Activated CD8-positive, alpha-beta T cell treated with anti-CD3 and anti-CD28 coated beads for 36 hours (primary cell): ENCODE measurements around the gene CYP4Z1. TPM values are rescaled to one million over a fixed set of nuclear protein-coding genes. Genes with fewer than 3 reads are reported as not detected.
"Not testable (repeated sequence)": the region's sequence is repeated elsewhere in the genome, so short reads cannot be mapped to it uniquely, and the experiment has no call there.

Experiments used
- ATAC-seq: fragments of 200-7000 bp; cut with Tn5 transposase; one replicate; pipeline ENCODE4 v1.10.0; 2021; ENCODE audit warnings: mild to moderate bottlenecking, moderate library complexity
- CTCF ChIA-PET: fragments of 350-600 bp; sonication (Branson Sonifier 250); formaldehyde crosslinking; loops from one replicate; lab custom pipeline; 2021; ENCODE audit warnings: antibody characterized with exemption; lab: Charles Lee
- POLR2A ChIA-PET: fragments of 350-600 bp; sonication (Branson Sonifier 250); formaldehyde crosslinking; loops from one replicate; lab custom pipeline; 2021; ENCODE audit warnings: antibody characterized with exemption; lab: Charles Lee
- DNase-seq: peaks from one replicate; pipeline ENCODE4 v3.0.0-alpha.2; 2020
- H3K27ac Mint-ChIP-seq: one replicate; pipeline ENCODE4 v1.8.0; 2021; ENCODE audit warnings: mild to moderate bottlenecking, mixed read lengths
- H3K27me3 Mint-ChIP-seq: one replicate; pipeline ENCODE4 v1.8.0; 2021; ENCODE audit warnings: mixed read lengths
- H3K36me3 Mint-ChIP-seq: one replicate; pipeline ENCODE4 v1.8.0; 2021; ENCODE audit warnings: low read depth, mixed read lengths
- H3K4me1 Mint-ChIP-seq: one replicate; pipeline ENCODE4 v1.8.0; 2021; ENCODE audit warnings: low read depth, mixed read lengths
- H3K4me3 Mint-ChIP-seq: one replicate; pipeline ENCODE4 v1.8.0; 2021; ENCODE audit warnings: mild to moderate bottlenecking, moderate library complexity, mixed read lengths
- H3K9me3 Mint-ChIP-seq: one replicate; pipeline ENCODE4 v1.8.0; 2021; ENCODE audit warnings: mixed read lengths
- intact Hi-C: fragments of 100-400 bp; cut with micrococcal nuclease; formaldehyde crosslinking; loops from one replicate; pipeline ENCODE4 v1.10.0; 2022
- total RNA-seq, 2 experiments: library from RNA; stranded (reverse); gene quantifications; one replicate each; pipeline ENCODE4 v1.2.3, GENCODE V29; 2021
- TF ChIP-seq, protein P1 (sequence below): fragments of 200-600 bp; IDR thresholded peaks from one replicate; pipeline ENCODE4 v1.8.0; 2022; ENCODE audit warnings: antibody characterized with exemption, mild to moderate bottlenecking

CYP4Z1 gene
- total RNA-seq, 2 experiments from 2014 or later: not detected

DNA sequence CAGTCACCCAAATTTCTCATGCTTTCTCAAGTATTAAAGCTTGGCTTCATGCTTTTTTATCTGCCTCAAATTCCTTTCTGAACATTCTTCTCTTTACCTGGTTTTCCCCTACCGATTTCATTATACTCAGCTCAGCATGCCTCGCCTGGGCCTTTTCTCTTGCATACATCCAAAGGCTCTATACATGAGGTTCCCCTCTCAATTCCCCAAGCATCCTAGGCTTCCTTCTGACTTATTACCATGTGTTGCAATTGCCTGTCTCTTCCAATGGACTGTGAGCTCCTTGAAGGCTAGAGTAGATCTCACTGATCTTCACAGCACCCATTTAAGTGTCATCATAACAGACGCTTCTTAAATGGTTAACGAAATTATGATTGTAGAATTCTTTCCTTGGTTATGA is 46.1 kb downstream of the CYP4Z1 start:
- peaks cover 9% of the 10 kb centered on the region for H3K27me3 Mint-ChIP-seq
- CTCF ChIA-PET: no interaction called here
- H3K36me3 Mint-ChIP-seq: no peaks in the 10 kb centered on the region
- no peak overlapping the region for H3K4me3 Mint-ChIP-seq
- DNase-seq (no peak), ATAC-seq (no peak)
- intact Hi-C loops: no loop called here
- POLR2A ChIA-PET: no interaction called here
- TF ChIP-seq, protein P1, sequence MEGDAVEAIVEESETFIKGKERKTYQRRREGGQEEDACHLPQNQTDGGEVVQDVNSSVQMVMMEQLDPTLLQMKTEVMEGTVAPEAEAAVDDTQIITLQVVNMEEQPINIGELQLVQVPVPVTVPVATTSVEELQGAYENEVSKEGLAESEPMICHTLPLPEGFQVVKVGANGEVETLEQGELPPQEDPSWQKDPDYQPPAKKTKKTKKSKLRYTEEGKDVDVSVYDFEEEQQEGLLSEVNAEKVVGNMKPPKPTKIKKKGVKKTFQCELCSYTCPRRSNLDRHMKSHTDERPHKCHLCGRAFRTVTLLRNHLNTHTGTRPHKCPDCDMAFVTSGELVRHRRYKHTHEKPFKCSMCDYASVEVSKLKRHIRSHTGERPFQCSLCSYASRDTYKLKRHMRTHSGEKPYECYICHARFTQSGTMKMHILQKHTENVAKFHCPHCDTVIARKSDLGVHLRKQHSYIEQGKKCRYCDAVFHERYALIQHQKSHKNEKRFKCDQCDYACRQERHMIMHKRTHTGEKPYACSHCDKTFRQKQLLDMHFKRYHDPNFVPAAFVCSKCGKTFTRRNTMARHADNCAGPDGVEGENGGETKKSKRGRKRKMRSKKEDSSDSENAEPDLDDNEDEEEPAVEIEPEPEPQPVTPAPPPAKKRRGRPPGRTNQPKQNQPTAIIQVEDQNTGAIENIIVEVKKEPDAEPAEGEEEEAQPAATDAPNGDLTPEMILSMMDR: no peak
- H3K4me1 Mint-ChIP-seq: no peaks in the 10 kb centered on the region
- no peak overlapping the region for H3K27ac Mint-ChIP-seq
- peaks cover 3% of the 10 kb centered on the region for H3K9me3 Mint-ChIP-seq

DNA sequence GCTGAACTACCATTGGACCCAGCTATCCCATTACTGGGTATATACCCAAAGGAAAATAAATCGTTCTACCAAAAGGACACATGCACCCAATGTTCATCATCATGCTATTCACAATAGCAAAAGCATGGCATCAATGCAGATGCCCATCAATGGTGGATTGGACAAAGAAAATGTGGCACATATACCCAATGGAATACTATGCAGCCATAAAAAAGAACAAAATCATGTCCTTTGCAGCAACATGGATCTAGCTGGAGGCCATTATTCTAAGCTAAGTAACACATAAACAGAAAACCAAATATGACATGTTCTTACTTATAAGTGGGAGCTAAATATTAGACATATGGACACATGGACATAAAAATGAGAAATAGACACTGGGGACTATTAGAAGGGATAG is 54.0 kb downstream of the CYP4Z1 start:
- DNase-seq, H3K4me3 Mint-ChIP-seq, H3K27ac Mint-ChIP-seq, POLR2A ChIA-PET, H3K9me3 Mint-ChIP-seq, intact Hi-C loops, H3K4me1 Mint-ChIP-seq, H3K36me3 Mint-ChIP-seq, ATAC-seq: not testable (repeated sequence)
- peaks cover 20% of the 10 kb centered on the region for H3K27me3 Mint-ChIP-seq
- CTCF ChIA-PET: interaction anchor here (0.6 kb wide), 1 partner anchor 342 kb away, joined by 3 read pairs; no protein-coding TSS in a partner anchor

DNA sequence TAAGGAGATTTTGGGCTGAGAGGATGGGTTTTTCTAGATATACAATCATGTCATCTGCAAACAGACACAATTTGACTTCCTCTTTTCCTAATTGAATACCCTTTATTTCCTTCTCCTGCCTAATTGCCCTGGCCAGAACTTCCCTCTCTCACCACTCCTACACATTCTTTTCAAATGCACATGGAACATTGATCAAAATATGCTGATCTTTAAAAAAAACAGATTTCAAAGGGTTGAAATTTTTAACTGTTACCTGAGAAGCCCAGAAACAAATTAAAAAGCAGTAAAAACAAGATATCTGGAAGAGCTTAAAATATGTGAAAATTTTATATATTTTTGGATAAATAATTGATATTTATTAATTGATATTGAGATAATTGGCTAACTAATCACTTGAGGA is 57.8 kb downstream of the CYP4Z1 start:
- H3K4me1 Mint-ChIP-seq, H3K9me3 Mint-ChIP-seq, DNase-seq, POLR2A ChIA-PET, intact Hi-C loops, H3K27ac Mint-ChIP-seq, ATAC-seq, H3K4me3 Mint-ChIP-seq, CTCF ChIA-PET, H3K36me3 Mint-ChIP-seq: not testable (repeated sequence)
- peaks cover 19% of the 10 kb centered on the region for H3K27me3 Mint-ChIP-seq

DNA sequence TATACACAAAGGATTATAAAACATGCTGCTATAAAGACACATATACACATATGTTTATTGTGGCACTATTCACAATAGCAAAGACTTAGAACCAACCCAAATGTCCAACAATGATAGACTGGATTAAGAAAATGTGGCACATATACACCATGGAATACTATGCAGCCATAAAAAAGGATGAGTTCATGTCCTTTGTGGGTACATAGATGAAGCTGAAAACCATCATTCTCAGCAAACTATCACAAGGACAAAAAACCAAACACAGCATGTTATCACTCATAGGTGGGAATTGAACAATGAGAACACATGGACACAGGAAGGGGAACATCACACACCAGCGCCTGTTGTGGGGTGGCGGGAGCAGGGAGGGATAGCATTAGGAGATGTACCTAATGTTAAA is 60.0 kb downstream of the CYP4Z1 start:
- H3K27ac Mint-ChIP-seq, H3K4me1 Mint-ChIP-seq, H3K4me3 Mint-ChIP-seq, ATAC-seq, POLR2A ChIA-PET, CTCF ChIA-PET, intact Hi-C loops, DNase-seq, H3K9me3 Mint-ChIP-seq, H3K36me3 Mint-ChIP-seq: not testable (repeated sequence)
- peaks cover 19% of the 10 kb centered on the region for H3K27me3 Mint-ChIP-seq

DNA sequence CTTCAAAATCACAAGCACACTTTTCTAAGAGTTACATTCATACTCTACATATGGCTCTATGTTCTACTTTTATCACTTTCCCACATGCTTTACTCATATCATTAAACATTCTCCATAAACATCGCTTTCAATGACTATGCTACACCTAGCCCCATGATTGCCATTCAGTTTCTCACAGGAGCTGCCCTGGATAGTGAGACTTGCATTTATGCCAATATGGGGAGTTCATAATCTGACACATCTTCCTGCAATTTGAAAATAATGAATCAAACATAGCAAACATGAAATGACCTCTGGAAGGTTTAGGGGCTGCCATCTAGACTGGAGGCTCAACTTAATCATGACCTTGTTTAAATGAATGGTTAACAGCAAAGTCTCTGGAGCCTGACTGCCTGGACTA is 61.2 kb downstream of the CYP4Z1 start:
- Mint-ChIP-seq H3K9me3 (peaks cover 2% of the 10 kb centered on the region), H3K27me3 (peaks cover 21% of the 10 kb centered on the region), H3K27ac (no peak overlapping the region), H3K4me1 (no peaks in the 10 kb centered on the region), H3K4me3 (no peak overlapping the region), H3K36me3 (no peaks in the 10 kb centered on the region)
- POLR2A ChIA-PET: no interaction called here
- no peak for ATAC-seq
- intact Hi-C loops: no loop called here
- DNase-seq: no peak
- CTCF ChIA-PET: no interaction called here
- TF ChIP-seq, protein P1: no peak

DNA sequence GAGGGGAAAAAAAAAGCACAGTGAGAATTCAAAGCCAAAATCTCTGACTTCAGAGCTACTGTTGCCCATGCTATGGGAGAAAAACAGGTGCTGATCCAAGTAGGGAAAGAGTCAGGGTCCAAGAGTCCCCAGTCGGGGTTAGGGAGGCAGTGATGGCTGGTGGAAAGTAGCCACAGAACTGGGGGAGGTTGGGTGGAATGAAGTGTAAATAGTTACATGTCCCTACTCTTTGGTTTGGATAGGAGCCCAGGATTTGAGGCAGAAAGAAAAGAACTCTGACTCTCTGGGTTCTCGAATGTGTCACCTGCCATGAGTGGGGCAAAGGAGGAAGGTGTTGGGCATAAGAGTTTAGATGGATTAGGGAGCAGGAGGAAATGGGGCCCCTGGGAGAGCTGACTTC is 61.8 kb downstream of the CYP4Z1 start:
- H3K4me1 Mint-ChIP-seq, intact Hi-C loops, DNase-seq: not testable (repeated sequence)

DNA sequence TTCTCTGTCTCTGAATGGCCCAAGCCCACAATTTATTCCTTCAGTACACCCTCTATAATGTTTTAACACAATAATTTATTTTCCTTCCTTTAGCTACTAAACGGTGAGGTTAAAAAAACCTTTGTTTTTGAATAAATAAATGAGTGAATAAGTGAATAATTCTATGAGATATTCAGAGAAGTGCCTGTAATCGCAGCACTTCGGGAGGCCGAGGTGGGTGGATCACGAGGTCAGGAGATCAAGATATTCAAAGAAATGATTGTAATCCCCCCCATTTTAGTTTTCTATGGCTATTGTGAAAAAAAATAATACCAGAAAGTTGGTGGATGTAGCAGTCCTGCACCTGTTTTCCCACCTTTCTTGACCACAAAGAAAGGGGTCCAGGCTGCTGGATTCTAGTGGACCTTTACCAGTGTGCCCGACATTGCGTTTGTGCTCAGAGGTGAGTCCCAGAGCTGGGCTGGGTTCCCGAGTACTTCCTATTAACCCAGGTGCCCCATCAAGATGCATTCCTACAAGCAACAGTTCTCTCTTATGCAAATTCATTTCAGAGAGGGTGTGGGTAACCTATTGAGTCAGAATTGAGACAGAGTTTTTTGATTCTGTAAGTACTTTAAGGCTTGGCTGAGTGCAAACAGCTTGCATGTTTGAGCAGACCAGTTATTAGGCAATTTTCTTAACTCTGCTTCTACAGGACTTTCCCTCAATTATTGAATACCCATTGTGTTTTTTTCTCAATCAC is 62.6 kb downstream of the CYP4Z1 start:
- ATAC-seq, POLR2A ChIA-PET, DNase-seq, H3K36me3 Mint-ChIP-seq, H3K4me1 Mint-ChIP-seq, H3K9me3 Mint-ChIP-seq, CTCF ChIA-PET, H3K4me3 Mint-ChIP-seq, H3K27ac Mint-ChIP-seq, intact Hi-C loops: not testable (repeated sequence)
- peaks cover 21% of the 10 kb centered on the region for H3K27me3 Mint-ChIP-seq

More for the DNA sequence above, 61.8 kb downstream of the CYP4Z1 start:
- H3K4me3 Mint-ChIP-seq, ATAC-seq, H3K27ac Mint-ChIP-seq, H3K9me3 Mint-ChIP-seq, H3K36me3 Mint-ChIP-seq, POLR2A ChIA-PET, CTCF ChIA-PET: not testable (repeated sequence)
- H3K27me3 Mint-ChIP-seq: peaks cover 21% of the 10 kb centered on the region

DNA sequence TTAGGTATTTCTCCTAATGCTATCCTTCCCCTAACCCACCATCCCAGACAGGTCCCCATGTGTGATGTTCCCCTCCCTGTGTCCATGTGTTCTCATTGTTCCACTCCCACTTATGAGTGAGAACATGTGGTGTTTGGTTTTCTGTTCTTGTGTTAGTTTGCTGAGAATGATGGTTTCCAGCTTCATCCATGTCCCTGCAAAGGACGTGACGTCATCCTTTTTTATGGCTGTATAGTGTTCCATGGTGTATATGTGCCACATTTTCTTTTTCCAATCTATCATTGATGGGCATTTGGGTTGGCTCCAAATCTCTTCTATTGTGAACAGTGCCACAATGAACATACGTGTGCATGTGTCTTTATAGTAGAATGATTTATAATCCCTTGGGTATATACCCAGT is 65.6 kb downstream of the CYP4Z1 start:
- CTCF ChIA-PET, DNase-seq, H3K9me3 Mint-ChIP-seq, POLR2A ChIA-PET, H3K4me3 Mint-ChIP-seq, ATAC-seq, H3K36me3 Mint-ChIP-seq, H3K4me1 Mint-ChIP-seq, intact Hi-C loops, H3K27ac Mint-ChIP-seq: not testable (repeated sequence)
- H3K27me3 Mint-ChIP-seq: peaks cover 15% of the 10 kb centered on the region
